Urinary bladder (tissue), 4 donors: Measurements from ENCODE around the gene L3MBTL4. TPM values are rescaled to one million over a fixed set of nuclear protein-coding genes. Genes with fewer than 3 reads are reported as not detected.

Experiments used
- DNase-seq: peaks from one replicate; pipeline ENCODE4 v3.0.0-alpha.2; 2015; ENCODE audit errors: extremely low spot score
- H3K27ac ChIP-seq: one replicate; pipeline ENCODE4 v1.5.1; 2013; ENCODE audit warnings: low read depth, mild to moderate bottlenecking, moderate library complexity
- H3K36me3 ChIP-seq: one replicate; pipeline ENCODE4 v1.6.1; 2013; ENCODE audit warnings: mild to moderate bottlenecking, moderate library complexity; ENCODE audit not compliant: insufficient read depth
- H3K4me1 ChIP-seq: one replicate; pipeline ENCODE4 v1.6.1; 2013; ENCODE audit warnings: mild to moderate bottlenecking, moderate library complexity; ENCODE audit not compliant: insufficient read depth
- H3K4me3 ChIP-seq: one replicate; pipeline ENCODE4 v1.5.1; 2013; ENCODE audit warnings: low read depth, low read length
- WGBS: extraction: QIAGEN DNeasy Blood & Tissue Kit; methylation state at CpG from one replicate; pipeline ENCODE4 v1.1.7; 2013; 5-methylcytosine and 5-hydroxymethylcytosine counted together
- polyA plus RNA-seq: library from polyadenylated mRNA; stranded (reverse); fragments of 200-250 nt; gene quantifications from one replicate; pipeline ENCODE4 v1.2.3, GENCODE V29; 2013
- total RNA-seq: library from RNA; depleted of rRNA; stranded (reverse); fragments of >200 nt; gene quantifications from one replicate; pipeline ENCODE4 v1.2.3, GENCODE V29; 2014
- donor health status: healthy with polysubstance abuse.
- donor health status: healthy.

The L3MBTL4 gene
- total and polyA plus RNA-seq, 2 donors: 0.98 to 6.7 TPM

DNA sequence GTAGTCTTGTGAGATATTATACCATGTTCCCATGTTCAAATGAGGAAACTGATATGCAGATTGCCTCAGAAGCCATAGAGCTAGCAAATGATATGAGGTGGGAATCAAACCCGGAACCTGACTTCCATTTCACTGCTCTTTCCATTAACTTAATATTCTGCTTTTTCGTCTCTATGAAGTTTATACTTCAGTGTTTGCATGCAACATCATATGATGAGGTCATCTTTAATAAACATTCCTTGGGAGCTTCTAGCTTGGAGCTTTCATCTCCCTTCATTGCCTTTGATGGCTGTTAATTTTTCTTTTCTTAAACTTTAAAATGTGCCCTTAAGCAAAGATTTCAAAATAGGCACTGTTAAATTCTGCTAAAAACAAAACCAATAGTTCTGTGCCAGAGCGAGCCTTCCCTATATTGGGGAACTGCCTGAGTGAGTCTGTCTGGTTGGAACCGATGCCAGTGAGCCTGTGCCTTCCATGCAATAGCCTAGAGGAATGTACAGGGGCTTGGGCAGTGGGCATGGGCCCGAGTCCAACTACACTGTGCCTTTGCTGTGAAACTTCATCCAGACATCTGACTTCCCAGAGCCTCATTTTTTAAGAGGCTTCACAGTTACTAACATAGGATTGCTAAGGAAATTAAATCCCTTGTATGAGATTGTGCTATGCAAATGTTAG, 428.3 kb downstream of the L3MBTL4 start:
- H3K36me3 ChIP-seq: no peaks in the 10 kb centered on the region
- H3K27ac ChIP-seq: no peak overlapping the region
- DNase-seq: no peak
- 64% methylated on average over 5 of the region's 5 CpGs for WGBS
- no peaks in the 10 kb centered on the region for H3K4me1 ChIP-seq
- H3K4me3 ChIP-seq: no peak overlapping the region

DNA sequence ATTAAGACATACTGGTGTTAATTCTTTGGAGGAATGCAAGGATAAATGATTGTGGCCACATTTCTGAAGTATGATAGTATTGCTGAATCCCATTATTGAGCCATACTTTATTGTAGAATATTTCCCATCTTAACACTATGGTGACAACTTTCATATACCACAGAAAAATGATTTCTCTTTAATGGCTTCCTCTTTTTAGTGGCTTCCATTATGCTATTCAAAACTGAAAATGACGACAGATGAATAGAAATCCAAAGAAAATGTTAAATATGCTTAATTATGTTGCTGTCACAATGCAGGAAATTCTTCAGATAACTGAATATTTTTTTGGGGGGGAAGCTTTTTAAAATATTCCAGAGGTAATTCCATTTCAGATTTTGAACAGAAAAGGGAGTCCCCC, 430.5 kb downstream of the L3MBTL4 start:
- WGBS: 79% methylated on average over 1 of the region's 1 CpG
- Histone ChIP-seq H3K27ac (no peak overlapping the region), H3K36me3 (no peaks in the 10 kb centered on the region), H3K4me1 (no peaks in the 10 kb centered on the region), H3K4me3 (no peak overlapping the region)
- DNase-seq: no peak

DNA sequence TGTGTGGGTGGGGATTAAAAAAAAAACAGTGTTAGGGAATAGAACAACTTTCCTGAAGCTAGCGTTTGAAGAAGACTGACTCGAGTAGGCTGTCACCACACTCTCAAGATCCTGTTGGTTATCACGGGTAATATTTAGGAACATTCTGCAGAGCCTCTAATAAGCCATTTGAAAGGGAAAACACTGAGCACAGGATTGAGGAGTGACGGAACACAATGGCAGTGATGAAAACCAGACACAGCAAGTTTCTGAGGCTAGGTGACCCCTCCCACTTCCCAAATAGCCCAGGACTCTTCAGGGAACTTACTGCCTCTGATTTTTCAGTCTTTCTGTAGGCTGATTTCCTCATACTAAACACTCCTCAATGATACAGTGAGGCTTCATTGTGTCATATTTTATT, 431.2 kb downstream of the L3MBTL4 start:
- WGBS: 33% methylated on average over 4 of the region's 4 CpGs
- Histone ChIP-seq H3K4me1 (no peaks in the 10 kb centered on the region), H3K27ac (no peak overlapping the region), H3K36me3 (no peaks in the 10 kb centered on the region), H3K4me3 (no peak overlapping the region)
- DNase-seq: no peak

DNA sequence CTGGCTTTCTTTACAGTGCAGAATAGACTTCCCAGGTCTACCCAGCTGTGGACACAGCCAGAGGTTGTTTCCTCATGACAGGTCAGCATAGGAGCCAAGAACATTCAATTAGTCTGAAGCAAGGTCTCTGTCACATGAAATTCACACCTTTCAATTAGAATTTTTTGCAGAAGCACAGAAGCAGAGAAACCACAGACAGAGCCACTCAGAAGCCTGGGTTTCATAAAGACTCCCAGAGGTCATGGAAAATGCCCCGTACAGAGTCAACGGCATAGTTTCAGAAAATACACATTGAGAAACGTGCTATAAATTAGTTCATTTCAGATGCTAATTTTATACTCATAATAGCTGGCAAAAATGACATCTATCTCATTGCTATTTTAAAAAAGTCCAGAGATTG, 432.4 kb downstream of the L3MBTL4 start:
- H3K4me3 ChIP-seq: no peak overlapping the region
- DNase-seq: no peak
- no peak overlapping the region for H3K27ac ChIP-seq
- no peaks in the 10 kb centered on the region for H3K36me3 ChIP-seq
- no peaks in the 10 kb centered on the region for H3K4me1 ChIP-seq
- 83% methylated on average over 3 of the region's 3 CpGs for WGBS

DNA sequence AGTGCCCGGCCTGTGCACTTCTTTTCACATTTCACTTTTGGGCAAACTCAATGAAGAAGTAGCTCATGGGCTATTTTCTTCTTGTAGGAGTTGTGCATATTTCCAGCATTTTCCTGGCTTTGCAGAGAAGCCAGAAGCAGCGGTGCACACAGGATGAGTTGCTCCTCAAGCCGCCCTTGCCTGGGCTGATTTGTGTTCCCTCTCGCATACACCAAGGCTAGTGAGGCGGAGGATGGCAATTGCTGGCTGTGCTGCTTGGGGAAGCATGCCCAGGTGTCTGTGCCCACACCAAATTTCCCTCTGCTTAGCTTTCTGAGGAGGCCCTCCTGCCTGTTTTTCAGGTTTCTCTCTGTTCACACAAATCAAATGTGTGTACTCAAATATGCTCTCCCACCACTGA, 434.0 kb downstream of the L3MBTL4 start:
- WGBS: 96% methylated on average over 5 of the region's 5 CpGs
- Histone ChIP-seq H3K4me1 (no peaks in the 10 kb centered on the region), H3K4me3 (no peak overlapping the region), H3K36me3 (no peaks in the 10 kb centered on the region), H3K27ac (no peak overlapping the region)
- DNase-seq: no peak

DNA sequence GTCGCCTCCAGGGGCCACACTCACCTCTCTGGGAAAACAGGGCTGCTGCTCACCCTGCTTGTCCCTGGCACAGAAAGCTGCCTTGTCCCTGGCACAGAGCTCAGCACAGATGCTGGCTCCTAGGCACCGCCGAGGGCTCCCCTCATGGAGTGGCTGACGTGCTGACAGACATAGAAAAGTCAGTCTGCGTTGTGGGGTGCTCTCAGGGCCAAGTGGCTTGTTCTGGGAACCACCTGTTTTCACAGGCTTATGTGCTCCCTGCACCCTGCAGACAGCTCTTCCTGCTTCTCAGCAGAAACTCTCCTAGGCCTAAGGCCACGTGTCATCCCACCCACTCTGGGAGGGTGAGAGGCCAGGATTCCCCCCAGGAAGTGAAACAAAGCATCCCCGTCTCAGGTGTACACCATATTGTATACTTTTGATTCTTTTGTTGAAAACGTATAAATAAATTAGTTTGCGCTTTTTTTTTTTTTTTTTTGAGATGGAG, 434.7 kb downstream of the L3MBTL4 start:
- WGBS: 81% methylated on average over 9 of the region's 9 CpGs
- no peaks in the 10 kb centered on the region for H3K4me1 ChIP-seq
- H3K4me3 ChIP-seq: no peak overlapping the region
- no peak overlapping the region for H3K27ac ChIP-seq
- no peak for DNase-seq
- H3K36me3 ChIP-seq: no peaks in the 10 kb centered on the region

DNA sequence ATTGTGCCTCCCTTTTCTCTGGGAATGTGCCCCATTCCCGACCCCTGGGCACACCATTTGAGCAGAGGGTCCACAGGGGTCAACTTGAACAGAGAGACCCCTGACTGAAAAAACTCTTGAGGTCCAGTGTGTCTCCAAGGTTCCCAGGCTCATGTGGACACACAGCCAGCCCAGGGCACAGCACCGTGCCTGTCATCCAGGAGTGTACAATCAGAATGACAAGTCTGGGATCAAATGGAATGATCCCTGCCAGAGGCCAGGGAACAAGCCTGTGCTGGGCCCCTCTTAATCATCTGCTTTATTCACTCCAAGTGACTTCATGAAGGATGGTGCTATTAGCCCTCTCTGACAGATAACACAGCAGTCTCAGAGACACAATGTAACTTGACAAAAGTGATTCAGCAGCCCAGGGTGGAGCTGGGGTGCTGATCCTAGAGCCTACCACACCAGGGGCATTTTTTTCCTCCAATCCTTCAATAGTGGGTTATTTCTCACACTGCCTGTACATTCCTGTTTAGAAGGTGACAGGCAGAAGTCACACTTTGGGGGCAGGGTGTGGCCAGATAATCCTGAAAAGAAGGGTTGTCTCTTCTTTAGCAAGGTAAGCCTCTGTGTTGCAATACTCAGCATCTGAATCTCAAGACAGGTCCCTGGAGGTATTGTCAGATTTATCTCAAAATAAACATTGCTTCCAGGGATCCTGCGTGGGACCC, 435.4 kb downstream of the L3MBTL4 start:
- Histone ChIP-seq H3K27ac (no peak overlapping the region), H3K4me1 (no peaks in the 10 kb centered on the region), H3K4me3 (no peak overlapping the region), H3K36me3 (no peaks in the 10 kb centered on the region)
- 70% methylated on average over 3 of the region's 3 CpGs for WGBS
- no peak for DNase-seq

DNA sequence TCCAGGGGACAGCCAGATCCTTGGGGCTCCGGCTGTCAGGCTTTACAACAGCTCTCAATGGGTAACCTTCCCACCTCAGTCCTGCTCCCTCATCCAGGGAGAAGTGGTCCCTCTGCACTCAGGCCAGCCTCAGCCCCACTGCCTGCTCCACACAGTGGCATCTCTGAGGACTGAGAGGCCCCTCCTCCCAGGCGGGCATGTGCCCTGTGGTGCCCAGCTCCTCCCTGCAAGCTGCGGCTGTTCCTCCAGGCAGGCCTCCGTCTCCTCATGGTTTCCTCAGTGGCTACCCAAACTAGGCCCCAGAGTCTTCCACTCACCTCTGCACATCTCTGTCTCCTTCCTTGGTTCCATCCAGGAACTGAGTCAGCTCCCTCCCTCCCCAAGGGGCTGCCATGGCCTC, 437.7 kb downstream of the L3MBTL4 start:
- H3K27ac ChIP-seq: no peak overlapping the region
- 85% methylated on average over 4 of the region's 4 CpGs for WGBS
- H3K4me1 ChIP-seq: no peaks in the 10 kb centered on the region
- no peaks in the 10 kb centered on the region for H3K36me3 ChIP-seq
- no peak overlapping the region for H3K4me3 ChIP-seq
- DNase-seq: no peak

DNA sequence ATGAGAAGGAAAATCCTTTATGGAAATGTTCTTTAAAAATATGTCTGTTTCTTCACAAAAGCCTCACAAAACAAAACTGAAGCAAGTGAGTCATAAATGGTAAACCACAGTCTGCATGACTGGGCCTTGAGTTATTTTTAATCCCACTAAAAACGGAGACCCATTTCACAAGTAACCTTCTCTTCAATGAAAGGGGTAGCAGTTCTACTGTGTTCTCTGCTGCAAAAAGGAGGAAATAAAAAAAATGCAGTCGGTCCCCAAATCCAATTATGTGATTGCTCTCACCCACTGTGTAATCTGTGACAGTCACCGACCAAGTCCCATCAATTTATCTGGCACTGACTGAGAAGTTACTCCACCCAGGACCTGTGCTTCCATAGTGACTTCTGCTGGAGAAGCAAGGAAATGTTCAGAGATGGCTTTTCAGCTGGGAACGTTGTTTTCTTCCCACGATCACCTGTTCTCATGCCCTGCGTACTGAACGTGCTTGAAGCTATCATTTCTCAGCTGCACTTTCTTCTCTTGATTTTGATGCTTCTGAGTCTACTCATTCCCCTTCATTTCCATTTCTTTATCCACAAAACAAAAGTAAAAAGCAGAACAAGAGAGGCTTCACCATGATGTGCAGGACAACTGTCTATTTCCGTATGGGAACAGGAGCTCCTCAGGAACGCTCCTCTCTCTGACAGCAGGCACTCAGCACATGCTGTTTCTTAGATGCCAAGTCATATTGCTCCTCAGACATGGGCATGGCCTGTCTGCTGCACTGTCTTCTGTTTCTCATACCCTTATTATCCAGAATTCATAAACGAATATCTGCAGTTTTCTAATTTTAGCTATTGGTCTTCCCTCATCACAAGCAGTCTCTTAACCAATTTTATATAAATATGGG, 439.4 kb downstream of the L3MBTL4 start:
- DNase-seq: no peak
- 78% methylated on average over 10 of the region's 10 CpGs for WGBS
- Histone ChIP-seq H3K27ac (no peak overlapping the region), H3K36me3 (no peaks in the 10 kb centered on the region), H3K4me1 (no peaks in the 10 kb centered on the region), H3K4me3 (no peak overlapping the region)

DNA sequence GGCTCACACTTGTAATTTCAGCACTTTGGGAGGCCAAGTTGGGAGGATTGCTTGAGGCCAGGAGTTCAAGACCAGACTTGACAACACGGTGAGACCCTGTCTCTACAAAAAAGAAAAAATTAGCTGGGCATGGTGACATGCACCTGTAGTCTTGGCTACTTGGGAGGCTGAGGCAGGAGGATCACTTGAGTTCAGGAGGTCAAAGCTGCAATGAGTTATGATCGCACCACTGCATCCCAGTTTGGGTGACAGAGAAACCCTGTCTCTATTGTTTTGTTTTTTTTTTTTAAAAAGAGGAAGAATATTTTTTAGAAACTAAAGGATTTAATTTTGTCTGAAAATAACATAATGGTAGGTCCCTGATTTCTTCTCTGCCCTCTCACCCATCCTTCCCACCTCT, 440.0 kb downstream of the L3MBTL4 start:
- DNase-seq: no peak
- no peaks in the 10 kb centered on the region for H3K36me3 ChIP-seq
- 89% methylated on average over 2 of the region's 2 CpGs for WGBS

DNA sequence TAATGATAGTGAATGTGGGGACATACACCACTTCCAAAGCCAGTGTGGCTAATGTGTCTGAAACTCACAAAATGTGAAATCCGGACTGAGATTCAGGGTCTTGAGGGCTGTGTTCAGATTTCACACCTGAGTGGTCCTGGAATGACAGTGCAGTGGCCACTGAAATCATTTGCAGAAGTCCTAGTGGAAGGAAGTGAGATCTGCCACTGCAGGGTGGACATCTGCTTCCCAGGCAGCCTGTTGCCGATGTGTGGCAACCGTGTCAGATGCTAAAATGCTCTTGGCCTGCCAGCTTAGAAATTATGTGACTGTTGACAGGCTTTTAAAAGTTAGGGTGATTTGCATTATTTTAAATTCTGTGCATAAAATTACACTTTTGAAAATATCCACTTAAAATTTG, 441.6 kb downstream of the L3MBTL4 start:
- Histone ChIP-seq H3K4me3 (no peak overlapping the region), H3K4me1 (no peaks in the 10 kb centered on the region), H3K36me3 (no peaks in the 10 kb centered on the region), H3K27ac (no peak overlapping the region)
- 91% methylated on average over 3 of the region's 3 CpGs for WGBS
- DNase-seq: no peak

More for the DNA sequence above, 440.0 kb downstream of the L3MBTL4 start:
- no peak overlapping the region for H3K27ac ChIP-seq
- no peaks in the 10 kb centered on the region for H3K4me1 ChIP-seq
- H3K4me3 ChIP-seq: no peak overlapping the region

DNA sequence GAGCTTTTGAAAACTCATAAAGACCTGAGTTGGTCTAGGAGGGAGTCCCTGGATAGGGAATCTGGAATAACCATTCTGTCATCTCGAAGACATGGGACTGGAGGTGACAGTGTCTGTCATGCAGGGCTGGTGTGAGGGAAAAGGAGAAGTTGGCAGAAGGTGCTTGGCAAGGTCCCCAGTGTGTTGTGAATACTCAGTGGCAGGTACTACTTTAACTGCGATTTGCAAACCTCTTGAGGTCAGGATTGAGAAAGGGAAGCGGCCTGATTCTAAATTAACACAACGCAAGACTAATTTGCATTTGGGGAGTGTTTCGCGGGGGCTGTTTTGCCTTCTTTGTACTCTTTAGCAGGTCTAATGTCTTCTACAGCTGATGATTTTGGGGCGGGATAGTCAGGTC, 442.4 kb downstream of the L3MBTL4 start:
- no peak for DNase-seq
- Histone ChIP-seq H3K36me3 (no peaks in the 10 kb centered on the region), H3K4me3 (no peak overlapping the region), H3K27ac (no peak overlapping the region), H3K4me1 (no peaks in the 10 kb centered on the region)
- WGBS: 88% methylated on average over 7 of the region's 7 CpGs

DNA sequence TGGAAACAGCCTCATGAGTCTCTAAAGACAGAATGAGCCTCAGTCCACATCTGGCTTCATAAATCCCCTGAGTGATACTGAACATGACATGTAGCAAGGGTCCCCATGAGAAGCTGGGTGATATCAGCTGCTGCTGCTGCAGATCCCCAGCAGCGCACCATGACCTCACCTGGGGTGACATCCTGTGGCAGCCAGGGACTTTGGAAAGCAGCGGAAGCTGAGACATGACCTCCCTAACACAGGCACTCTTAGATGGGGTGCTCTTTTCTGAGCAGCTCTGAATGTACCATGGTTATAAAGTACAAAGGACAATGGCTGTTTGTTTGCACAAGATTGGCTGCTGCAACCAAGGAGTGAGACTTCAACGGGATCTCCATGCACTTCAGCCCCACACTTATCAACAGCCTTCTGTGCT, 444.7 kb downstream of the L3MBTL4 start:
- no peak for DNase-seq
- no peaks in the 10 kb centered on the region for H3K4me1 ChIP-seq
- 53% methylated on average over 3 of the region's 3 CpGs for WGBS
- H3K4me3 ChIP-seq: no peak overlapping the region
- H3K36me3 ChIP-seq: no peaks in the 10 kb centered on the region
- H3K27ac ChIP-seq: no peak overlapping the region
